Osteoblast (primary cell): Measurements from ENCODE around the gene PTCHD1. TPM values are rescaled to one million over a fixed set of nuclear protein-coding genes. Genes with fewer than 3 reads are reported as not detected.

Source experiments
- DNase-seq: peaks from one replicate; pipeline ENCODE4 v3.0.0; 2011; ENCODE audit warnings: low spot score, mixed read lengths; ENCODE audit not compliant: insufficient read length; ENCODE audit errors: missing footprints
- H2AFZ ChIP-seq: 2 replicates; pipeline ENCODE4 v1.6.0; 2011; ENCODE audit warnings: mild to moderate bottlenecking, low read length
- H3K27ac ChIP-seq: 2 replicates; pipeline ENCODE4 v1.5.1; 2011; ENCODE audit warnings: mild to moderate bottlenecking, low read depth, low read length, moderate library complexity
- H3K27me3 ChIP-seq: 2 replicates; pipeline ENCODE4 v1.6.0; 2012; ENCODE audit warnings: mild to moderate bottlenecking, control low read depth, inconsistent platforms, low read length, moderate library complexity; ENCODE audit not compliant: insufficient read depth
- H3K36me3 ChIP-seq: 2 replicates; pipeline ENCODE4 v1.5.1; 2011; ENCODE audit warnings: mild to moderate bottlenecking, low read length, control low read depth, moderate library complexity; ENCODE audit not compliant: insufficient read depth
- H3K4me1 ChIP-seq: 2 replicates; pipeline ENCODE4 v1.5.1; 2011; ENCODE audit warnings: mild to moderate bottlenecking, low read length, control low read depth, moderate library complexity; ENCODE audit not compliant: insufficient read depth
- H3K4me2 ChIP-seq: 2 replicates; pipeline ENCODE4 v1.6.0; 2011; ENCODE audit warnings: mild to moderate bottlenecking, low read length; ENCODE audit not compliant: insufficient read depth
- H3K4me3 ChIP-seq: fragments of 200-600 bp; sonication (generic); 3 replicates; pipeline ENCODE4 v1.5.1; 2012; ENCODE audit warnings: mild to moderate bottlenecking, low read length, inconsistent platforms; ENCODE audit not compliant: insufficient read depth
- H3K79me2 ChIP-seq: 2 replicates; pipeline ENCODE4 v1.6.0; 2012; ENCODE audit warnings: mild to moderate bottlenecking, low read length, control low read depth, inconsistent platforms; ENCODE audit not compliant: insufficient read depth
- H3K9me3 ChIP-seq: 2 replicates; pipeline ENCODE4 v1.5.1; 2011; ENCODE audit warnings: low read depth, low read length, control low read depth
- H4K20me1 ChIP-seq: 2 replicates; pipeline ENCODE4 v1.6.0; 2012; ENCODE audit warnings: mild to moderate bottlenecking, low read length, control low read depth; ENCODE audit not compliant: insufficient read depth
- total RNA-seq: library from RNA; depleted of rRNA; stranded (reverse); fragments of >200 nt; gene quantifications from 2 replicates; pipeline ENCODE4 v1.2.3, GENCODE V29; 2012
- TF ChIP-seq, protein P1 (sequence below): IDR thresholded peaks from 2 replicates; pipeline ENCODE4 v1.5.1; 2011; ENCODE audit warnings: mild to moderate bottlenecking, low read depth, low read length, moderate library complexity; ENCODE audit errors: extremely low read depth

The PTCHD1 gene
- total RNA-seq, 1 donor, result not detected

DNA sequence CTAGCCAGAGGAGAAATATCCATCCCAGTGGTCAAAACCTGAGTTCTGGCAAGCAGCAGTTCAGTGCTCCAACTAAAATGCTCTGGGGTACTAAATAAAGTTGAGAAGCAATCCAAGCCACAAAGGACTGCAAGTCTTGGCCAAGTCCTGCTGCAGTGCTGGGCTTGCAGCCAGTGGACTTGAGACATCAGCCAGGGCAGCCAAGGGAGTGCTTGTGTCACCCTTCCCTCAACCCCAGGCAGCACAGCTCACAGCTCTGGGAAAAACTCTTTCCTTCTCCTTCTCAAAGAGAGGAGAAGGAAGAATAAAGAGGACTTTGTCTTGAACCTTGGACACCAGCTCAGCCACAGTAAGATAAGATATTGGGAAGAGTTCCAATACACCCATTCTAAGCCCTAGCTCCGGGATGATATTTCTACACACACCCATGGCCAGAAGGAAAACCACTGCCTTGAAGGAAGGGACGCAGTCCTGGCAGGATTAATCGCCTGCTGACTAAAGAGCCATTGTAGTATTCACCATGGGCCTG, 99.8 kb downstream of the PTCHD1 start:
- peaks cover 3% of the 10 kb centered on the region for H3K9me3 ChIP-seq
- H4K20me1 ChIP-seq, result no peaks in the 10 kb centered on the region
- H3K27ac ChIP-seq, result no peak overlapping the region
- no peak for DNase-seq
- H3K79me2 ChIP-seq, result no peaks in the 10 kb centered on the region
- no peaks in the 10 kb centered on the region for H3K36me3 ChIP-seq
- peaks cover 7% of the 10 kb centered on the region for H3K4me1 ChIP-seq
- TF ChIP-seq, protein P1, sequence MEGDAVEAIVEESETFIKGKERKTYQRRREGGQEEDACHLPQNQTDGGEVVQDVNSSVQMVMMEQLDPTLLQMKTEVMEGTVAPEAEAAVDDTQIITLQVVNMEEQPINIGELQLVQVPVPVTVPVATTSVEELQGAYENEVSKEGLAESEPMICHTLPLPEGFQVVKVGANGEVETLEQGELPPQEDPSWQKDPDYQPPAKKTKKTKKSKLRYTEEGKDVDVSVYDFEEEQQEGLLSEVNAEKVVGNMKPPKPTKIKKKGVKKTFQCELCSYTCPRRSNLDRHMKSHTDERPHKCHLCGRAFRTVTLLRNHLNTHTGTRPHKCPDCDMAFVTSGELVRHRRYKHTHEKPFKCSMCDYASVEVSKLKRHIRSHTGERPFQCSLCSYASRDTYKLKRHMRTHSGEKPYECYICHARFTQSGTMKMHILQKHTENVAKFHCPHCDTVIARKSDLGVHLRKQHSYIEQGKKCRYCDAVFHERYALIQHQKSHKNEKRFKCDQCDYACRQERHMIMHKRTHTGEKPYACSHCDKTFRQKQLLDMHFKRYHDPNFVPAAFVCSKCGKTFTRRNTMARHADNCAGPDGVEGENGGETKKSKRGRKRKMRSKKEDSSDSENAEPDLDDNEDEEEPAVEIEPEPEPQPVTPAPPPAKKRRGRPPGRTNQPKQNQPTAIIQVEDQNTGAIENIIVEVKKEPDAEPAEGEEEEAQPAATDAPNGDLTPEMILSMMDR, result no peak
- no peak overlapping the region for H3K4me2 ChIP-seq
- H2AFZ ChIP-seq, result no peak overlapping the region
- no peaks in the 10 kb centered on the region for H3K27me3 ChIP-seq
- no peak overlapping the region for H3K4me3 ChIP-seq

DNA sequence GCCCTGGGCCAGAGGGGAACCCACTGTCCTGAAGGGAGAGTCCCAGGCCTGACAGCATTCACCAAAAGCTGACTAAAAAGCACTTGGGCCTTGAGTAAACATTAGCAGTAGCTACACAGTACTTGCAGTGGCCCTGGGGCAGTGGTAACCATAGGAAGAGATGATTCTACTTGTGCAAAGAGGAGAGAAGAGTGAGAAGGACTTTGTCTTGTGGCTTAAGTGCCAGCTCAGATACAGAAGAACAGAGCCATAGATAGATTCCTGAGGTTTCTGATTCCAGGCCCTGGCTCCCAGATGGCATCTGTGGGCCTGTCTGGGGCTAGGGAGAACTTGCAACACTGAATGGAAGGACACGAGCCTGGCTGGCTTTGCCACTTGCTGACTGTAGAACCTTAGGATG, 100.5 kb downstream of the PTCHD1 start:
- TF ChIP-seq, protein P1, result no peak
- DNase-seq, result no peak
- peaks cover 7% of the 10 kb centered on the region for H3K4me1 ChIP-seq
- H4K20me1 ChIP-seq, result no peaks in the 10 kb centered on the region
- H3K4me3 ChIP-seq, result no peak overlapping the region
- no peaks in the 10 kb centered on the region for H3K79me2 ChIP-seq
- no peak overlapping the region for H2AFZ ChIP-seq
- no peaks in the 10 kb centered on the region for H3K27me3 ChIP-seq
- peaks cover 2% of the 10 kb centered on the region for H3K9me3 ChIP-seq
- H3K4me2 ChIP-seq, result no peak overlapping the region
- H3K36me3 ChIP-seq, result no peaks in the 10 kb centered on the region
- no peak overlapping the region for H3K27ac ChIP-seq

DNA sequence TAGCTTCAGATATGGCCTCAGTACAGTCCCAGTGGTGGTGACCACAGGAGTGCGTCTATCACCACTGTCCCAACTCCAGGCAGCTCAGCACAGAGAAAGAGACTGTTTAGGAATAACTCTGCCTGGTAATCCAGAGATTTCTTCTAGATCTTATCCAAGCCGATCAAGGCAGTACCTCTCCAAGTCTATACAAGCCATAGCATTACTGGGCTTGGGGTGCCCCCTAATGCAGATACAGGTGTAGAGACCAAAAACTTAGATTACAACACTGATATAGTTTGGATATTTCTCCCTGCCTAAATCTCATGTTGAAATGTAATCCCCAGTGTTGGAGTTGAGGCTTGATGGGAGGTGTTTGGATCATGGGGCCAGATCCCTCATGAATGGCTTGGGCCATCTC, 100.9 kb downstream of the PTCHD1 start:
- Histone ChIP-seq H3K9me3 (no peaks in the 10 kb centered on the region), H3K27me3 (no peaks in the 10 kb centered on the region), H3K4me1 (peaks cover 7% of the 10 kb centered on the region), H3K4me3 (no peak overlapping the region), H3K79me2 (no peaks in the 10 kb centered on the region), H2AFZ (no peak overlapping the region), H3K4me2 (no peak overlapping the region), H3K36me3 (no peaks in the 10 kb centered on the region), H4K20me1 (no peaks in the 10 kb centered on the region), H3K27ac (no peak overlapping the region)
- TF ChIP-seq, protein P1, result no peak
- DNase-seq, result no peak

DNA sequence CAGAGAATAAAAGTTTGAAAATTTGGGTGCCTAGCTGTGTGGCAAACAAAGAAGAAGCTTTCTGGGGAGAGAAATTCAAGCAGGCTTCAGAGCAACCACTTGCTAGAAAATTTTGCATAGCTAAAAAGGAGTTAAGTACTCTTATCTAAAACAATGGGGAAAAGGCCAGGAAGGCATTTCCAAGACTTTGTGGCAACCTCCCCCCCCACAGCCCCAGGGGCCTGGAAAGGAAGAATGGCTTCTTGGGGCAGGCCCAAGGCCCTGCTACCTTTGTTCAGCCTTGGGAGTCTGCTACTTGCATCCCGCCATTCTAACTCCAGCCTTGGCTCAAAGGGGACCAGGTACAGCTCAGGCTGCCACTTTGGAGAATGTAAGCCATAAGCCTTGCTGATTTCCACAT, 102.2 kb downstream of the PTCHD1 start:
- TF ChIP-seq, protein P1, result no peak
- H3K27ac ChIP-seq, result no peak overlapping the region
- H2AFZ ChIP-seq, result no peak overlapping the region
- H3K4me1 ChIP-seq, result peaks cover 7% of the 10 kb centered on the region
- DNase-seq, result no peak
- H3K79me2 ChIP-seq, result no peaks in the 10 kb centered on the region
- no peaks in the 10 kb centered on the region for H3K36me3 ChIP-seq
- no peak overlapping the region for H3K4me3 ChIP-seq
- no peaks in the 10 kb centered on the region for H3K9me3 ChIP-seq
- no peaks in the 10 kb centered on the region for H4K20me1 ChIP-seq
- H3K27me3 ChIP-seq, result no peaks in the 10 kb centered on the region
- H3K4me2 ChIP-seq, result no peak overlapping the region
